ENCODE results near the gene LLPH.
A peak's percentile ranks its signal among the peaks of the same experiment; 100 is the strongest.

GRCh38 chr12:66144791-66145754, 14.5 kb upstream of the LLPH start:
- peak; percentile 52; the same call in 1 of the 2 replicates for TF ChIP-seq CTCF (IDR thresholded peaks at IDR 0.05)
- no peak for TF ChIP-seq MAX (CRISPR knock-in tag; IDR thresholded peaks at IDR 0.05)
- TF ChIP-seq STAT6 (CRISPR knock-in tag; conservative IDR thresholded peaks at IDR 0.05; ENCODE audit: low read depth), result no peak
- TF ChIP-seq MLX (CRISPR knock-in tag; IDR thresholded peaks at IDR 0.05), result no peak
- no peak for TF ChIP-seq NR1H2 (CRISPR knock-in tag; IDR thresholded peaks at IDR 0.05)
- no peak for TF ChIP-seq FOXP4 (CRISPR knock-in tag; IDR thresholded peaks at IDR 0.05)
- no peak for TF ChIP-seq IRF2 (CRISPR knock-in tag; IDR thresholded peaks at IDR 0.05; ENCODE audit: borderline replicate concordance, low read depth)
- TF ChIP-seq PRDM15 (CRISPR knock-in tag; IDR thresholded peaks at IDR 0.05), result no peak
- TF ChIP-seq SMAD4 (CRISPR knock-in tag; IDR thresholded peaks at IDR 0.05), result no peak
- no peak for TF ChIP-seq ESRRA (CRISPR knock-in tag; IDR thresholded peaks at IDR 0.05; ENCODE audit: borderline replicate concordance)
- no peak for TF ChIP-seq ETV6 (CRISPR knock-in tag; IDR thresholded peaks at IDR 0.05)
- peak; percentile 83; the same call in 1 of the 2 replicates for TF ChIP-seq TEAD4 (CRISPR knock-in tag; IDR thresholded peaks at IDR 0.05)

Data from WTC11 (cell line).